Progenitor cell of endocrine pancreas (in vitro differentiated cells): Measurements from ENCODE around the gene P2RY8. TPM values are rescaled to one million over a fixed set of nuclear protein-coding genes. Genes with fewer than 3 reads are reported as not detected.

Experiments used
- DNase-seq: peaks from one replicate; pipeline ENCODE4 v3.0.0; 2021; ENCODE audit warnings: low spot score; ENCODE audit not compliant: unreplicated experiment
- H3K27ac Mint-ChIP-seq: 2 replicates; pipeline ENCODE4 v1.8.0; 2021; ENCODE audit warnings: mild to moderate bottlenecking, moderate library complexity, mixed read lengths
- H3K27me3 Mint-ChIP-seq: 2 replicates; pipeline ENCODE4 v1.8.0; 2021; ENCODE audit warnings: mixed read lengths
- H3K36me3 Mint-ChIP-seq: 2 replicates; pipeline ENCODE4 v1.8.0; 2022; ENCODE audit warnings: mixed read lengths; ENCODE audit not compliant: insufficient read depth
- H3K4me1 Mint-ChIP-seq: 2 replicates; pipeline ENCODE4 v1.8.0; 2021; ENCODE audit warnings: low read depth, mixed read lengths
- H3K4me3 Mint-ChIP-seq: 2 replicates; pipeline ENCODE4 v1.8.0; 2021; ENCODE audit warnings: low read depth, mild to moderate bottlenecking, moderate library complexity, mixed read lengths
- H3K9me3 Mint-ChIP-seq: 2 replicates; pipeline ENCODE4 v1.8.0; 2021; ENCODE audit warnings: low read depth, mixed read lengths
- total RNA-seq: library from RNA; stranded (reverse); gene quantifications from 2 replicates; pipeline ENCODE4 v1.2.1, GENCODE V29; 2021
- TF ChIP-seq, protein P1 (sequence below): fragments of 200-600 bp; sonication (generic); IDR thresholded peaks from one replicate; pipeline ENCODE4 v1.5.0; 2021; ENCODE audit warnings: antibody characterized with exemption, mild to moderate bottlenecking; ENCODE audit not compliant: unreplicated experiment

P2RY8 gene
- total RNA-seq, 1 donor from 2014 or later = not detected

DNA sequence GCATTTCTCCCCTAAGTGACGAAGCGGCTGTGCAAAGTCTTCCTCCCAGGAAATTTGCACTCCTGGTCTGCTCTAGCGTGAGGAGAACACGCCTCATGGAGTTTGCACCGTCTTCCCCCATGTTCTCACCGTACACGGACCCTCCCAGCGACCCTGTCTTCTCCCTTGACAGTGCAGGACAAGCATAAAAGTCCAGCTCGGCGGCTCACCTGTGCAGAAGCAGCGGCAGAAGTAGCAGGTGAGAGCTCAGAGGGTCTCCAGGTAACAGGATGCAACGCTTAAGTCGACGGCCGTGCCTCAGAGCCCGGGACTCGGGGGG lies 314 bp downstream of the P2RY8 start:
- Mint-ChIP-seq H3K4me1 (no peaks in the 10 kb centered on the region), H3K9me3 (no peaks in the 10 kb centered on the region), H3K4me3 (no peak overlapping the region), H3K27me3 (no peaks in the 10 kb centered on the region), H3K36me3 (no peaks in the 10 kb centered on the region), H3K27ac (no peak overlapping the region)
- DNase-seq = no peak
- TF ChIP-seq, protein P1, sequence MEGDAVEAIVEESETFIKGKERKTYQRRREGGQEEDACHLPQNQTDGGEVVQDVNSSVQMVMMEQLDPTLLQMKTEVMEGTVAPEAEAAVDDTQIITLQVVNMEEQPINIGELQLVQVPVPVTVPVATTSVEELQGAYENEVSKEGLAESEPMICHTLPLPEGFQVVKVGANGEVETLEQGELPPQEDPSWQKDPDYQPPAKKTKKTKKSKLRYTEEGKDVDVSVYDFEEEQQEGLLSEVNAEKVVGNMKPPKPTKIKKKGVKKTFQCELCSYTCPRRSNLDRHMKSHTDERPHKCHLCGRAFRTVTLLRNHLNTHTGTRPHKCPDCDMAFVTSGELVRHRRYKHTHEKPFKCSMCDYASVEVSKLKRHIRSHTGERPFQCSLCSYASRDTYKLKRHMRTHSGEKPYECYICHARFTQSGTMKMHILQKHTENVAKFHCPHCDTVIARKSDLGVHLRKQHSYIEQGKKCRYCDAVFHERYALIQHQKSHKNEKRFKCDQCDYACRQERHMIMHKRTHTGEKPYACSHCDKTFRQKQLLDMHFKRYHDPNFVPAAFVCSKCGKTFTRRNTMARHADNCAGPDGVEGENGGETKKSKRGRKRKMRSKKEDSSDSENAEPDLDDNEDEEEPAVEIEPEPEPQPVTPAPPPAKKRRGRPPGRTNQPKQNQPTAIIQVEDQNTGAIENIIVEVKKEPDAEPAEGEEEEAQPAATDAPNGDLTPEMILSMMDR = no peak

- no peaks in the 10 kb centered on the region for H3K4me1 Mint-ChIP-seq
- no peaks in the 10 kb centered on the region for H3K27me3 Mint-ChIP-seq
- no peaks in the 10 kb centered on the region for H3K36me3 Mint-ChIP-seq
- TF ChIP-seq, protein P1 = no peak
- DNase-seq = no peak
- H3K27ac Mint-ChIP-seq = no peak overlapping the region
- H3K9me3 Mint-ChIP-seq = no peaks in the 10 kb centered on the region
- H3K4me3 Mint-ChIP-seq = no peak overlapping the region
These were observed 1.5 kb downstream of the P2RY8 start for GRCh38 chrX:1535241-1536041.

- no peak for DNase-seq
- H3K36me3 Mint-ChIP-seq = no peaks in the 10 kb centered on the region
- H3K27me3 Mint-ChIP-seq = no peaks in the 10 kb centered on the region
- H3K4me3 Mint-ChIP-seq = no peak overlapping the region
- H3K27ac Mint-ChIP-seq = no peak overlapping the region
- TF ChIP-seq, protein P1 = no peak
- H3K9me3 Mint-ChIP-seq = no peaks in the 10 kb centered on the region
- no peaks in the 10 kb centered on the region for H3K4me1 Mint-ChIP-seq
These were observed 2.5 kb downstream of the P2RY8 start for GRCh38 chrX:1534301-1535168.

- no peaks in the 10 kb centered on the region for H3K4me1 Mint-ChIP-seq
- H3K27me3 Mint-ChIP-seq = no peaks in the 10 kb centered on the region
- TF ChIP-seq, protein P1 = no peak
- no peaks in the 10 kb centered on the region for H3K9me3 Mint-ChIP-seq
- no peak overlapping the region for H3K4me3 Mint-ChIP-seq
- no peaks in the 10 kb centered on the region for H3K36me3 Mint-ChIP-seq
- no peak overlapping the region for H3K27ac Mint-ChIP-seq
- no peak for DNase-seq
These were observed 3.9 kb downstream of the P2RY8 start for GRCh38 chrX:1533058-1533457.

DNA sequence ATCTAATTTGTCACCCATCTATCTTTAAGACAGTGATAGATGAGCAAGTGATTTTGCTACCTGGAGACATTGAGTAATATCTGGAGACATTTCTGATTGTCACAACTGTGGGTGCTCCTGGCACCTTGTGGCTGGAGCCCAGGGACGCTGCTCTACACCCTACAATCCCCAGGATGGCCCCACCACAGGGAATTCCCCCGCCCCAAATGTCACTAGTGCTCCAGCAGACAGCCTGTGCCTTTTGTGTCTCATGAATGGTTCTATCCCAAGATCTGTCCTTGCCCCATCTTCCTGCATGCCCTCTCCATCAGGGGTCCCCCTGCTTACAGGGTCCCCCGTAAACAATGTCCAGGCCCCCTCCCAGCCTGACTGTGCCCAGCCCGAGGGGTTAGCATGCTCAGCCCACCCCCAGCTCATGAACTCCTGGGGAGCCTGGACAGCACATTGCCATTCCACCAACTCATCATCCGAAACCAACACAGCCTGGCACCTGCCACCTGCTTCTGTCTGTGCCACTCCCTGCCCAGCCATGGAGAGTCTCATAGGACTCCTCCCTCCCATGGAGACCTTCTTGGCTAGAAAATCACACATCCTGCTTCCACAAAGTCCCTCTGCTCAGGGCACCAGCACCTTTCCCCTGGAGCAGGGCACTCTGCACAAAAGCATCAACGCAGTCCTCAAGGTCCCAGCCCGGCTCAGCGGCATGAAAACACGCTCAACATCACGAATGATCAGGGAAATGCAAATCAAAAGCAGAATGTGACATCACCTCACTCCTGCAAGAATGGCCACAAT lies 5.7 kb downstream of the P2RY8 start:
- no peak overlapping the region for H3K27ac Mint-ChIP-seq
- no peaks in the 10 kb centered on the region for H3K4me1 Mint-ChIP-seq
- no peaks in the 10 kb centered on the region for H3K9me3 Mint-ChIP-seq
- no peaks in the 10 kb centered on the region for H3K27me3 Mint-ChIP-seq
- TF ChIP-seq, protein P1 = no peak
- DNase-seq = no peak
- no peaks in the 10 kb centered on the region for H3K36me3 Mint-ChIP-seq
- no peak overlapping the region for H3K4me3 Mint-ChIP-seq
